Stimulated activated memory B cell treated with anti-CD40 and anti-IgM and Interleukin-4, amounts not matched to agents 10 μg/mL and 1 μg/mL and 100 μg/mL, for 72 hours (primary cell): ENCODE data around the gene WARS2.

Source experiments
- ATAC-seq: fragments of 150-1000 bp; cut with Tn5 transposase; 2 replicates; pipeline ENCODE4 v1.10.0; 2021
- H3K27ac Mint-ChIP-seq: one replicate; pipeline ENCODE4 v1.8.0; 2022; ENCODE audit warnings: mild to moderate bottlenecking, mixed read lengths
- H3K27me3 Mint-ChIP-seq: one replicate; pipeline ENCODE4 v1.8.0; 2022; ENCODE audit warnings: mixed read lengths
- H3K36me3 Mint-ChIP-seq: one replicate; pipeline ENCODE4 v1.8.0; 2022; ENCODE audit warnings: mixed read lengths
- H3K4me1 Mint-ChIP-seq: one replicate; pipeline ENCODE4 v1.8.0; 2022; ENCODE audit warnings: mixed read lengths
- H3K4me3 Mint-ChIP-seq: one replicate; pipeline ENCODE4 v1.8.0; 2022; ENCODE audit warnings: mild to moderate bottlenecking, moderate library complexity, mixed read lengths
- H3K9me3 Mint-ChIP-seq: one replicate; pipeline ENCODE4 v1.8.0; 2022; ENCODE audit warnings: mixed read lengths

Gene WARS2

GRCh38 chr1:118992868-118993699 lies 147.4 kb downstream of the WARS2 start:
- peaks cover 95% of the 10 kb centered on the region for H3K27me3 Mint-ChIP-seq
- ATAC-seq: no peak
- H3K27ac Mint-ChIP-seq: no peak overlapping the region
- H3K9me3 Mint-ChIP-seq: peaks cover 3% of the 10 kb centered on the region
- no peaks in the 10 kb centered on the region for H3K36me3 Mint-ChIP-seq
- peaks cover 7% of the 10 kb centered on the region for H3K4me1 Mint-ChIP-seq
- no peak overlapping the region for H3K4me3 Mint-ChIP-seq

GRCh38 chr1:118992237-118992825 lies 148.1 kb downstream of the WARS2 start:
- Mint-ChIP-seq H3K9me3 (peaks cover 3% of the 10 kb centered on the region), H3K27me3 (peaks cover 95% of the 10 kb centered on the region), H3K27ac (no peak overlapping the region), H3K4me3 (no peak overlapping the region), H3K36me3 (no peaks in the 10 kb centered on the region), H3K4me1 (peaks cover 11% of the 10 kb centered on the region)
- ATAC-seq: no peak

- Mint-ChIP-seq H3K4me1 (peaks cover 19% of the 10 kb centered on the region), H3K36me3 (no peaks in the 10 kb centered on the region), H3K27ac (no peak overlapping the region), H3K4me3 (no peak overlapping the region), H3K27me3 (peaks cover 95% of the 10 kb centered on the region), H3K9me3 (peaks cover 3% of the 10 kb centered on the region)
- ATAC-seq: no peak
Measured at GRCh38 chr1:118991448-118991847, 149.0 kb downstream of the WARS2 start.

DNA sequence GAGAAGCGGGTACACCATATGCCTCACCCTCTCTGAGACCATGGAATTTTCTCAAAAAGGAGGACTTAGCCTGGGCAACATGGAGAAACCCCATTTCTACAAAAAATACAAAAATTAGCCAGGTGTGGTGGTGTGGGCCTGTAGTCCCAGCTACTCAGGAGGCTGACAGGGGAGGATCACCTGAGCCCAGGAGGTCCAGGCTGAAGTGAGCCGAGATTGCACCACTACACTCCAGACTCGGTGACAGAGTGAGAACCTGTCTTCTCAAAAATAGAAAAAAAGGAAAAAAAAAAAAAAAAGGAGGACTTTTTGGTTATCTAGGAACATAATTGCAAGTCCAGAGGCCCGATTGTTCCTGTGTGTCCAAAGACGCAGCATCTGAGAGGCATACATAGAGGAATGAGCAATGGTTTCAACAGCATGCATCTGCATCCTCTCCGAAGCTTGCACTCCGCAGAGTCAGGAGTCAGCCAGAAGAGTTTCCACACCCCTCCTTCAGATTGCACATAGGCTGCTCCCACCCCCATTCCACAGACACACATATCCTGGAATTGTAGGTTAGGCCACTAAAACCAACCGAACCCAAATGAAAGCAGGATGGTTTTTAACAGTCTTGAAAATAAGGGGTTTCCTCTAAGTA lies 149.8 kb downstream of the WARS2 start:
- H3K27ac Mint-ChIP-seq: no peak overlapping the region
- peaks cover 22% of the 10 kb centered on the region for H3K4me1 Mint-ChIP-seq
- no peak for ATAC-seq
- no peak overlapping the region for H3K4me3 Mint-ChIP-seq
- H3K27me3 Mint-ChIP-seq: peaks cover 97% of the 10 kb centered on the region
- no peaks in the 10 kb centered on the region for H3K36me3 Mint-ChIP-seq
- H3K9me3 Mint-ChIP-seq: peaks cover 3% of the 10 kb centered on the region

GRCh38 chr1:118989878-118990378 lies 150.5 kb downstream of the WARS2 start:
- Mint-ChIP-seq H3K4me1 (peaks cover 29% of the 10 kb centered on the region), H3K4me3 (no peak overlapping the region), H3K36me3 (peaks cover 4% of the 10 kb centered on the region), H3K9me3 (peaks cover 3% of the 10 kb centered on the region), H3K27ac (no peak overlapping the region), H3K27me3 (peaks cover 97% of the 10 kb centered on the region)
- no peak for ATAC-seq

DNA sequence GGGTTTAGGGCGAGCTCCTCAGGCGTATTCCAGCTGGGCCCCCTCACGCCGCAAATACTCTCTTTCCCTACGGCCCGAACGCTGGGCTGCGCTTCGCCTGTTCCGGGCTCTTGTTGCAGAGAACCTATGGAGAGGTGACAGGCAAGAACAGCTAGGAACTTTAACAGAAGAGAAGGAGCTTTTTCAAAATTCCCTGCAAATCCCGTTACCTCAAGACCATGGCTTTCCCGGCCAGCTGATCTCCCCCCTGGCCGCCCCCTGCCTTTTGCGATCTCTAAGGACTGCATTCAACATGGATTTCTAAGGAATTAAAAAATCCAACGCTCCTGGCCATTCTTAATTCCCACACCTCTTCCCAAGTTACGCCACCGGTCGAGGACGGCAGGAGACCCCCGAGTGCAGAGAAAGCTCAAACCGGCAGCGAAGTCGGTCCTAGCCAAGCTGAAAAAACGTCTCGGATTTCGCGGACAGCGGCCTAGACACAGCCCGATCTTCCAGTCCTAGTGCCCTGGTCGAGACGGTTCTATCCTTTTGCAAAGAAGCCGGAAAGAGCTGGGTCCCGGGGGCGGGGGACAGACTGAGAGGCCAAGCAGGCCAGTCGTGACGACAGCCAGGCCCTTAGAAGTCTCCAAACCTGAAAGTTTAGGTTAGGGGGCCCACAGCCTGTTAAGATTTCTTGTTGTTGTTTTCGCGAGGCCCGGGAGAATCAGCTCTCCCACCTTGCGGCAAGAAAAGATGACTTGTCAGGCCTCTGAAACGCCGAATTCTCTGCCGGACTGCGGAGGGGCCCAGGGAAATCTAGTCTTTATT lies 151.2 kb downstream of the WARS2 start:
- Mint-ChIP-seq H3K9me3 (peaks cover 6% of the 10 kb centered on the region), H3K27me3 (peaks cover 97% of the 10 kb centered on the region), H3K4me3 (no peak overlapping the region), H3K4me1 (peaks cover 34% of the 10 kb centered on the region), H3K27ac (no peak overlapping the region), H3K36me3 (peaks cover 8% of the 10 kb centered on the region)
- no peak for ATAC-seq

DNA sequence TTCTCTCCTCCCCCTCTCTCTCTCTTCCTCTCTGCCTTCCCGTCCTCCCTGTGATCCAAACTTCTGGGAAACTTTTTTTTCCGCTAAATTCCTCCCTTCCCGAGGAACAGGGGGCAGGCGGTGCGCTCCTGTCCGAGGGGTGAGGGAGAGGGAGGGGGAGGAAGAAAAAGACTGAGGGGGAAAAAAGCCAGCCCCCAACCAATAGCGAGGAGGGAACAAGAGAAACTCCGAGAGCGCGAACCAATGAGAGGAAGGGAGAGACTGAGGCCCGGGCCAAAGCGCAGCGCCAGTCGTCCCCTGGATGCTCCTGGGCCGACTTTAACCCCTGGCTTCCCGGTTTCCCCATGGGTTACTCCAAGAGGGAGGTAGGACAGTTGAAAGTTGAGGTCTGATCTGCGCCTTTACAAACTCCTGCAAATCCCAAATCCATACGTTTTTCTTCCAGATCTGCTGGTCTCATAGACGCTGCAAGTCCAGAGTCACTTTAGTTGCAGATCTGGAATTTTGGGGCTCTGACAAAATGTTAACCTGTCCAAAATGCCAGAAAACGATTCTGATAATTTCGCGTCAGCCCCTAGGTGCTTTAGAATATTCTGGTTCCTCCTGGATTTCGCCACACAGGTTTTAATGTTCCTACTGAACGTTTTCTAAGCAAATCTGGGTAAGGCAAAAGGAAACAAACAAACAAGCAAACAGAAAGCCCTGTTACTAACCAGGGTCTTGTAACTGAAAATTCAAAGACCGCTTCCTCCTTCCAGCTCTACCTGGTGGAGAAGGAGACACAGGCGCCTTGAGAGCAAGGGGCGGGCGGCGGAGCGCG lies 152.1 kb downstream of the WARS2 start, which contains the start of gene TBX15:
Gene TBX15, minus strand, starts transcription at position 158 of the 820 bp plus-strand sequence. CDS start 548 bp downstream, outside the sequence.
- Mint-ChIP-seq H3K36me3 (peaks cover 8% of the 10 kb centered on the region), H3K4me1 (peaks cover 34% of the 10 kb centered on the region), H3K4me3 (peak within 1 kb of the TSS; percentile 56), H3K9me3 (peaks cover 8% of the 10 kb centered on the region), H3K27ac (no peak within 1 kb of the TSS), H3K27me3 (peaks cover 97% of the 10 kb centered on the region)
- no peak for ATAC-seq

GRCh38 chr1:118987468-118988185 lies 152.8 kb downstream of the WARS2 start:
- Mint-ChIP-seq H3K27me3 (peaks cover 100% of the 10 kb centered on the region), H3K36me3 (peaks cover 8% of the 10 kb centered on the region), H3K4me1 (peaks cover 34% of the 10 kb centered on the region), H3K27ac (no peak overlapping the region), H3K9me3 (peaks cover 8% of the 10 kb centered on the region), H3K4me3 (peak overlapping the region; percentile 56)
- ATAC-seq: no peak

DNA sequence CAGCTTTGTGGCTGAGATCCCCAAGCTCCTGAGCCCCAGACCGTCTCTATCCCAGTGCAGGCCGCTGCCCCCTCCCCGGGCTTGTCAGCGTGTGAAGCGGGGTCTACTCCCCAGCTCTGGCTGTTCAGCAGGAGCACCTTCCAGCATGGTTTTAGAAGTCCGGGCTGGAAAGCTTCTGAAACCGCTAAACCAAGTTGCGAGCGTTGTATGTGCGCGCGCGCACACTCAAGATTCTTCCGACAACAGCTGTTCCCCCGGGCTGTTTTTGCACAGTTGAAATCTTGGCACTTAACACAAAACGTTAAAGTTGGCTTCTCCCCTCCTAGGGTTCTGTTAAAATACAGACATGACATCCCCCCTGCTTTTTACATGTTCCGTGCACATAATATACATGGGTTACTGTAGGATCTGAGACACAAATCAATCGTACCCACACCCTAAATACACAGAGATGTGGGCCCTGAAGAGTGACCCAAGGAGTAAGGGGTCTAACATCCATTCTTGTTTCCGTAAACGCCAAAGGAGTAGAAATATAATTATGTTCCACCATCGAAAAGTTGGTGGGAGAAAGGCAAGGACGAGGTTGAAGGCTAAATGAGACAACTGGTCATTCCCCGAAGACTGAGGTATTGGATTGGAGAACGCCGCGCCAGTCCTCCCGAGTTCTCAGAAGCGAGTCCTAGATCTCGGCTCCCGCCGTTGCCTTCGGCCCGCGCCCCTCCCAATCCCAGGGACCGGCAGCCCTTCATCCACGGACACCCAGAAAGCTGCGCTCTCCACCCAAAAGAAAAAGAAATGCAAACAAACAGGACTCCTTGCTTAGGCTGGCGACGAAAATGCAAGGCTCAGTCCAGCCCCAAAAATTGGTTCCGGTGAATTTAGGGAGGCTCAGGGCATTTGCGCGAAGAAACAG lies 153.6 kb downstream of the WARS2 start:
- peaks cover 8% of the 10 kb centered on the region for H3K36me3 Mint-ChIP-seq
- ATAC-seq: no peak
- H3K27ac Mint-ChIP-seq: no peak overlapping the region
- H3K4me3 Mint-ChIP-seq: peak overlapping the region; percentile 56
- peaks cover 100% of the 10 kb centered on the region for H3K27me3 Mint-ChIP-seq
- peaks cover 8% of the 10 kb centered on the region for H3K9me3 Mint-ChIP-seq
- peaks cover 29% of the 10 kb centered on the region for H3K4me1 Mint-ChIP-seq

- Mint-ChIP-seq H3K9me3 (peaks cover 5% of the 10 kb centered on the region), H3K27ac (no peak overlapping the region), H3K4me3 (no peak overlapping the region), H3K4me1 (peaks cover 29% of the 10 kb centered on the region), H3K36me3 (peaks cover 8% of the 10 kb centered on the region), H3K27me3 (peaks cover 100% of the 10 kb centered on the region)
- no peak for ATAC-seq
Measured at GRCh38 chr1:118985640-118986554, 154.6 kb downstream of the WARS2 start.

DNA sequence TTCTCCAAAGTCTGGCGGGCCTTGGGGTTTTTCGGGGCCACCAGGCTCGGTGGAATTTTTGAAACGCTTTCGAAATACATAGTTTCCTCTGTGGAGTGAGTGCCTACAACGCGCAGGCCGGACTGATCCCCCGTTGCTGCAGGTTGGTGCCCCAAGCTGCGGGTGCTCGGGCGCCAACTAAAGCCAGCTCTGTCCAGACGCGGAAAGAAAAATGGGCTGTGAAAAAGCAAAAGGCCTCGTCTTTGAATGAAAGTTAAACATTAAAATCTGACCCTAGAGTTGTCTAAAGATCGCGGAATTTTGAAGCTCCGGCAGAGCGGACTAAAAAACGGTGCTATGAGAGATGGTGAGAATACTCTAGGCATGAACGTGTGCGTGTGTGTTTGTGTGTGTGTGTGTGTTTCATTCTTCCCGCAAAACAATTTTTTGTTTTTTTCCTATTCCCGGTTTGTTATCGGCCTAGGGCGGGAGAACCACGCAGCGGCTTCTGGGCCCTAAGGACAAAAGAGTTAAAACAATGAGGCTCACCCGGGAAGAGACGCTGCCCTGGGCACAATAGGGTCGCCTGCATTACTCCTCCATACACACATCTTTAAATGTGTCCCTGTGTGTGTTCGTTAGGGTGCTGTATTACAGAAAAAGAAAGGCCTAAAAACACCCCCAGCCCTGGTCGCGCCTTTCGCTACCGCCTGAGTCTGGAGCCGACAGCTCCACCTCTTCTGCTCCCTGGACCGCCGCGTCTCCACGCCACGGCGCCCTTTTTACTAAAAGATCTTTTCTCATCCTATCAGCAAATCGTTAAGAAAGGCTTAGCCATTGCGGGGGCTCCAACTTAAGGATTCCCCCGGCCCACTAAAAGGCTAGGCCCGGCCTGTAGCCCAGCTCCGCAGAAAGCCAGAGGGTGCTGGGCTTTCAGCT lies 155.5 kb downstream of the WARS2 start:
- Mint-ChIP-seq H3K4me1 (peaks cover 29% of the 10 kb centered on the region), H3K27ac (no peak overlapping the region), H3K4me3 (peak overlapping the region; percentile 65), H3K27me3 (peaks cover 100% of the 10 kb centered on the region), H3K9me3 (peaks cover 5% of the 10 kb centered on the region), H3K36me3 (peaks cover 8% of the 10 kb centered on the region)
- no peak for ATAC-seq
